ENCODE results near the gene TOX3. TPM values are rescaled to one million over a fixed set of nuclear protein-coding genes. Genes with fewer than 3 reads are reported as not detected.

The TOX3 gene
- total and polyA plus RNA-seq, 2 donors (not counting 1 experiment from before 2014, with no cell fraction given): not detected

GRCh38 chr16:52569701-52570100 lies 22.8 kb upstream of the TOX3 start:
- H2AFZ ChIP-seq (ENCODE audit: insufficient read depth, low read depth, low read length, poor library complexity, severe bottlenecking): no peak overlapping the region
- Mint-ChIP-seq H3K27ac (no peak overlapping the region), H3K4me1 (no peaks in the 10 kb centered on the region), H3K27me3 (no peaks in the 10 kb centered on the region), H3K9me3 (ENCODE audit: insufficient read depth) (no peaks in the 10 kb centered on the region), H3K4me3 (no peak overlapping the region)
- H3K27me3 ChIP-seq (replicated peaks in 1 of 4; ENCODE audit: control extremely low read depth in 1 of 4, control insufficient read depth in 3 of 4, insufficient read depth in 4 of 4, low read length in 3 of 4): no peaks in the 10 kb centered on the region
- intact Hi-C loops (cut with micrococcal nuclease): no loop called here
- POLR2A ChIA-PET: no interaction called here
- H3K36me3 ChIP-seq (replicated peaks in 1 of 2; ENCODE audit: control extremely low read depth in 1 of 2, control insufficient read depth in 1 of 2, extremely low read depth in 1 of 2, insufficient read depth in 2 of 2, low read length in 1 of 2): no peaks in the 10 kb centered on the region
- no peak for ATAC-seq (ENCODE audit: low read depth)
- H3K9me3 ChIP-seq (ENCODE audit: control extremely low read depth in 1 of 3, control insufficient read depth in 2 of 3, insufficient read depth in 1 of 3, low read length in 2 of 3): no peaks in the 10 kb centered on the region
- no peaks in the 10 kb centered on the region for H4K20me1 ChIP-seq (ENCODE audit: control insufficient read depth, insufficient read depth, low read length, poor library complexity, severe bottlenecking)
- H3K4me1 ChIP-seq (ENCODE audit: control insufficient read depth in 2 of 2, insufficient read depth in 2 of 2, low read length in 2 of 2): no peaks in the 10 kb centered on the region
- 75% methylated on average over 1 of the region's 2 CpGs for WGBS (ENCODE audit: insufficient coverage)
- H3K27ac ChIP-seq (ENCODE audit: low read length in 2 of 2): no peak overlapping the region
- H3K79me2 ChIP-seq (ENCODE audit: control insufficient read depth, insufficient read depth, low read length): no peaks in the 10 kb centered on the region
- DNase-seq: no peak
- H3K9ac ChIP-seq (ENCODE audit: low read length): no peak overlapping the region
- H3K4me3 ChIP-seq (ENCODE audit: control extremely low read depth in 1 of 5, extremely low read depth in 1 of 5, insufficient read depth in 1 of 5, low read depth in 2 of 5, low read length in 4 of 5): no peak overlapping the region
- no peak for TF ChIP-seq CTCF (IDR thresholded peaks at IDR 0.05)
- TF ChIP-seq EZH2 (IDR thresholded peaks at IDR 0.05; ENCODE audit: borderline replicate concordance, insufficient read depth, low read depth, low read length, poor library complexity, severe bottlenecking): no peak
- H3K4me2 ChIP-seq (replicated peaks; ENCODE audit: low read depth, low read length, poor library complexity, severe bottlenecking): no peak overlapping the region
- CTCF ChIA-PET: no interaction called here

DNA sequence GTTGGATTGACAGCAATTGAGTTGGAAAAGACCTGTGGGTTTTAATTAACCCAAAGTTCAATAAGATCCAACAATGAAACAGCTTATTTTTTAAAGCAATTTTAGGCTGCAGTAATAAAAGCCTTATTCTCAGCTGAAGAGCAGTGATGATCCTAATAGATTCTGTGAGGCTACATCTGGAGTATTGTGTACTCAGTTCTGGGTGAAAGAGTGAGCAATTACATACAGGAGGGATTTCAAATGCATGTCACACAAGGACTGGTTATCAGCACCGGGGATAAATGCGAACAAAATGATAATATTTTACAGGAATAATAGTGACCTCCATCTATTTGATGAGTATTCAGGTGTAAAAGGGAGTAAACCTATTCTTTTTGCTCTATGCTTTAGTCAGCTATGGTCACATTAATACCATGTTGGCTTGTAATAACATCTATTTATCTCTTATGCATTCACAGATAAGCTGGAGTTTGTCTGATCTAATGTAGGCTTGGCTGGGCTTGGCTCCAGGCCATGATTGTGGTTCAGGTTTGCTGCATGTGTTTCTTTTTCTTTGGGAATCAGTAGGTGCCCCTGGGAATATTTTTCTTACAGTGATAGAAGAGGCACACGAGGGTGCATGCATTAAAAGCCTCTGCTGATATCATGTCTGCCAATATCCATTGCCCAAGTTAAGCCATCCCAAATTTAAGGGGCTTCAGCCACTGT lies 22.2 kb upstream of the TOX3 start:
- Histone ChIP-seq H3K4me3 (ENCODE audit: control extremely low read depth in 1 of 5, extremely low read depth in 1 of 5, insufficient read depth in 1 of 5, low read depth in 2 of 5, low read length in 4 of 5) (no peak overlapping the region), H3K36me3 (replicated peaks in 1 of 2; ENCODE audit: control extremely low read depth in 1 of 2, control insufficient read depth in 1 of 2, extremely low read depth in 1 of 2, insufficient read depth in 2 of 2, low read length in 1 of 2) (no peaks in the 10 kb centered on the region), H3K4me2 (replicated peaks; ENCODE audit: low read depth, low read length, poor library complexity, severe bottlenecking) (no peak overlapping the region), H2AFZ (ENCODE audit: insufficient read depth, low read depth, low read length, poor library complexity, severe bottlenecking) (no peak overlapping the region), H3K4me1 (ENCODE audit: control insufficient read depth in 2 of 2, insufficient read depth in 2 of 2, low read length in 2 of 2) (no peaks in the 10 kb centered on the region), H3K9ac (ENCODE audit: low read length) (no peak overlapping the region), H3K27me3 (replicated peaks in 1 of 4; ENCODE audit: control extremely low read depth in 1 of 4, control insufficient read depth in 3 of 4, insufficient read depth in 4 of 4, low read length in 3 of 4) (no peaks in the 10 kb centered on the region), H4K20me1 (ENCODE audit: control insufficient read depth, insufficient read depth, low read length, poor library complexity, severe bottlenecking) (no peaks in the 10 kb centered on the region), H3K79me2 (ENCODE audit: control insufficient read depth, insufficient read depth, low read length) (no peaks in the 10 kb centered on the region), H3K9me3 (ENCODE audit: control extremely low read depth in 1 of 3, control insufficient read depth in 2 of 3, insufficient read depth in 1 of 3, low read length in 2 of 3) (peaks cover 0 to under 1% (median 0%) of the 10 kb centered on the region in 3 donors), H3K27ac (ENCODE audit: low read length in 2 of 2) (no peak overlapping the region)
- Mint-ChIP-seq H3K4me3 (no peak overlapping the region), H3K27ac (no peak overlapping the region), H3K4me1 (no peaks in the 10 kb centered on the region), H3K9me3 (ENCODE audit: insufficient read depth) (no peaks in the 10 kb centered on the region), H3K27me3 (no peaks in the 10 kb centered on the region)
- WGBS (ENCODE audit: insufficient coverage): no CpG with 5 or more reads among the region's 3 CpGs
- POLR2A ChIA-PET: no interaction called here
- intact Hi-C loops (cut with micrococcal nuclease): no loop called here
- TF ChIP-seq EZH2 (IDR thresholded peaks at IDR 0.05; ENCODE audit: borderline replicate concordance, insufficient read depth, low read depth, low read length, poor library complexity, severe bottlenecking): no peak
- CTCF ChIA-PET: no interaction called here
- DNase-seq (no peak), ATAC-seq (ENCODE audit: low read depth) (no peak)
